DMS79 (cell line): ENCODE results near the gene SYTL5.

ENCODE experiments used
- DNase-seq: peaks from one replicate; lab custom pipeline; 2025; lab: John Stamatoyannopoulos, UW

Gene SYTL5

GRCh38 chrX:38095971-38096529 lies 89.7 kb downstream of the SYTL5 start:
- no peak for DNase-seq

DNA sequence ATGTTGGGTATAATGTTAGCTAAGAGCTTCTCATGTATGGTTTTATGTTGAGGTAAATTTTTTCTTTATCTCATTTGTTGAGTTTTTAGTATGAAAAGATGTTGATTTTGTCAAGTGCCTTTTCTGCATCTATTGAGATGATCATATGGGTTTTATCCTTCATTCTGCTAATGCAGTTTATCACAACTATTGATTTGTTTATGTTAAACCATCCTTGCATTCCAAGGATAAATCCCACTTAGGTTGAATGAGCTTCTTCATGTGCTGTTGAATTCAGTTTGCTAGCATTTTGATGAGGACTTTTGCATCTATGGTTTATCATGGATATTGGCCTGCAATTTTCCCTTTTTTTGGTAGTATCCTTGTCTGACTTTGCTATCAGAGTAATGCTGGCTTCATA lies 93.3 kb downstream of the SYTL5 start:
- DNase-seq = no peak

- no peak for DNase-seq
These were observed 95.9 kb downstream of the SYTL5 start for GRCh38 chrX:38102240-38102639.

DNA sequence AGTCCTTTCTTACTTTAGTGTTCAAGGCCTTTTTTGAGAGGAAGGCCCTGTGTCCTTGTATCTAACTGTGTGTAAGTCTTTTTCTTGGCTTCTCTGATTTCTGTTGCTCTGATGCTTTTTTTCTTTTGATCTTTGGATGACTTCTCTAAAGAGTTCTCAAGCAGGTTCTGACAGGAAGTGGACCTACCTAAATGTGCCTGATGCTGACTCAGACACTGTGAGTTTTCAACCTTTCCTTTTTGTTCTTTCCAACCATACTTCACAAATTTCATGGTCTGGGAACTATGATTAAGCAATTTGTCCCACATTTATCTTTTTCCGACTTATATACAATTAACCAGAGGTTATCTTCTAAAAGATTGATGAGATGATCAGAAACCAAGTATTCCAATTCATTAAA lies 96.5 kb downstream of the SYTL5 start:
- DNase-seq = no peak

- no peak for DNase-seq
These were observed 97.8 kb downstream of the SYTL5 start for GRCh38 chrX:38103857-38104812.

DNA sequence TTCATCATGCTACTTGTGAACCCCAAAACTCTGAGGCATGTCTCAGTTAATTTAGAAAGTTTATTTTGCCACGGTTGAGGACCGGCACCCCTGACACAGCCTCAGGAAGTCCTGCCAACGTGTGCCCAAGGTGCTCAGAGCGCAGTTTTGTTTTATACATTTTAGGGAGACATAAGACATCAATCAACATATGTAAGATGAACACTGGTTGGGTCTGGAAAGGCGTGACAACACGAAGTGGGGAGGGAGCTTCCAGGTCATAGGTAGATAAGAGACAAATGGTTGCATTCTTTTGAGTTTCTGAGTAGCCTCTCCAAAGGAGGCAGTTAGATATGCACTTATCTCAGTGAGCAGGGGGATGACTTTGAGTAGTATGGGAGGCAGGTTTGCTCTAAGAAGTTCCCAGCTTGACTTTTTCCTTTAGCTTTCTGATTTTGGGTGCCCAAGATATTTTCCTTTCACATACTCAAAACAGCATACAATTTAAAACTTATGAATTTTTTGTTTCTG lies 98.9 kb downstream of the SYTL5 start:
- DNase-seq = no peak

GRCh38 chrX:38106991-38107655 lies 100.8 kb downstream of the SYTL5 start:
- no peak for DNase-seq

DNA sequence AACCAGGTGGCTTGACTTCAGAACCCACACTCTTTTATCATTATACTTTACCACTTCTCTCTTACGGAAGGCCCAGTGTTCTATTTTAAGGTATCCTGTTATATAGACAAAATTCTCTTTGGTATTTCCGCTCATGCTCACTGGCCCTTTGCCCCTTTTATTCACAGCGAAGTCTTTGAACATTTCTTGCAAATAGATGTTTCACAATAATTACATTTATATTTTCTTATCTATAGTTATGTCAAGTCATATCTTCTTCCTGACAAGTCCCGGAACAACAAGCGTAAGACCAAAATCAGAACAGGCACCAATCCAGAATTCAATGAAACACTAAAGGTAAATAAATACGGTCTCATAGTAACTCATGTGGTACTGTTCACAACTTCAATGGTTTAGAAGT lies 102.0 kb downstream of the SYTL5 start:
- DNase-seq = no peak

GRCh38 chrX:38109042-38109898 lies 102.9 kb downstream of the SYTL5 start:
- no peak for DNase-seq

DNA sequence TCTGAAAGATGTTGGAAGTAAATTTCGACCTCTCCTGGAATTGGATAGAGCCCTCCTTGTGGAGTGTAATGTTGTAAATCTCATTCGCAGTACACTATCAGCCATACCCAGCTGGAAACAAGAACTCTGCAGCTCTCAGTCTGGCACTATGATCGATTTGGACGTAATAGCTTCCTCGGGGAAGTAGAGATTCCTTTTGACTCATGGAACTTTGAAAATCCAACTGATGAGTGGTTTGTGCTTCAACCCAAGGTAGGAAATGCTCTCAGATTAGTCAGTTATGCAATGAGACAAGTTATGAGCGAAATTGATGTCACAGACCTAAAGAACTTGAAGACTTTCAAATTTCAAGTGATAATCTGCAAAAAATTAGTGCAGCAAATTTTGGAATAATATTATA lies 103.9 kb downstream of the SYTL5 start:
- DNase-seq = no peak

DNA sequence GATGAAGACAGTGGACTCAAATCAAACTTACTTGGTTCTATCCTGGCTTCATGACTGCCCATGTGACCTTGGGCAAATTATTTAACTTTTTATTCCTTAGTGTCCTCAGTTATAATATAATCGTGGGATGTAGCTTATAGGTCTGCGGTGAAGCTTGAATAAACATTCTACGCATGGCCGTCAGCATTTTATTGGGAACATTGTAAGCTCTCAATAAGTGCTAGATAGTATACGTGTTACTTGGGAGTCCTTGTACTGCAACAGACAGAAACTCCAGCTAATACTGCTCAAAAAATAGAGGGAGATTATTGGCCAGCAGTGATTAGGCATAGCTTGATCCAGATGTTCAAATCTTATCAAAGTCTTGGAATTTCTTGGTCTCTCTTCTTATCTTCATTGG lies 104.8 kb downstream of the SYTL5 start:
- DNase-seq = no peak

DNA sequence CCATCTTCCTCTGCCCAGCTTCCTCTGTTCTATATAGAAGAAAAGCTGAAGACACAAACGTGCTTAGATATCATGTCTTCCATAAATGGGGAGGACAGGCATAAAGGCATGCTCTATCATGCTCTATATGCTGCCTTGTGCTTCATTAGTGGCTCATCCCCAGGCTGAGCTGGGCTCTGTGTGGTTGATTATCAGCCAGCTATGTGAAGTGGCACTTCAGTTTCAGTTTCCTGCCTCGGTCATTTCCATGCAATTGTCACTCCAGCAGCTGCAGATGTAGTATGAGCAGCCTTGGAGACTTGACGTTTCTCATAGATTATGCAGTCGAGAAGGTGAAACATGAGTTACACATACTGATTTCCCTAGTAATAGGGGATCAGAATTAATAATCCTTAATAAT lies 106.2 kb downstream of the SYTL5 start:
- no peak for DNase-seq

DNA sequence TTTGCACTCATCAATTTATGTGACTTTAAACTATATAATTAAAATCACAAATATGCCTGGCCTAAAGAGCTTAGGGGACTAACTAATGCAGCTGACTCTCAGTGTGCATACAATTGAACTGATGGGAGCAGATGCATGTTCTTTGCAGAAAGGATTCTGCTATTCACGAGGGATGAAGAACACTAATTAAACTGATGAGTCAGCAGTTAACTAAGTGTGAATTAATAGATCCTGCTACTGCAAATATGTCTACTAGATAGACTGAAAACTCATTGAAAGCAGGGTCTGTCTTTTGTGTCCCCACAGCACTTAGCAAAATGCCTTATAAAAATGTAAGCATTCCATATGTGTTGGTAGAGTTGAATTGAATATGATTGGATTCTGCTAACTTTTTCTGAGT lies 110.4 kb downstream of the SYTL5 start:
- DNase-seq = no peak

- DNase-seq = no peak
These were observed 111.1 kb downstream of the SYTL5 start for GRCh38 chrX:38117485-38117884.

DNA sequence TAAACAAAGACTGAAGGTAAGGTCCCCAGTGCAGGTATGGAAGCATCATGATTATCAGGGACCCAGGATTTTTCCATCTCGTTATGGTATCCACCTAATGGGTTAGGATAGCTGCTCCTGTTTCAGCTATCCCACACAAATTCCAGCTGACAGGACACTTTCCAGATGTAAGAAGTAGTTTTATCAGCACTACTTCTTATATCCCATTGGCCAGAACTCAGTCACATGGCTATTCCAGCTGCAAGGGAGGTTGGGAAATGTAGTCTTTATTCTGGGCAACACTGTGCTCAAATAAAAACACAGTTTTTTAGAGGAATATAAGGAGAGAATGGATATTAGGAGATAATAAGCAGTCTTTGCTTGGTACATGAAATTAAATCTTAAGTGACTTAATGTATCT lies 117.6 kb downstream of the SYTL5 start:
- no peak for DNase-seq

DNA sequence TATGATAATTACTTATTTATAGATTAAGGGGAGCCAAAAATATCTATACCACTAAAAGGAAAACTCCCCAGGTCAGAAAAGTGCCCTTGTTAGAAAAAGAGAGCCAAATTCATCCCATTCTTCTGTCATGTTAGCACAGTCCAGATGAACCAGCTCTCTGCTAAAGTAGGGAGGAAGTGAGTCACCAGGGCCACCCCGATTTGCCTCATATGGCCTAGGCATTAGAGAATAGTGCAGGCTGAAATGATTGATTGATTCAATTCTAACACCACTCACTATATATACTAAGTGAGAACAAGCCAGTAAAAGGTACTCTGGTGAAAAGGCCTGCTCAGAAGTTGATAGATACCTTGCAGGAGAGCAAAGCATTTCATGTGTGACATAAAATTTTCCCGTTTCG lies 119.8 kb downstream of the SYTL5 start:
- no peak for DNase-seq

DNA sequence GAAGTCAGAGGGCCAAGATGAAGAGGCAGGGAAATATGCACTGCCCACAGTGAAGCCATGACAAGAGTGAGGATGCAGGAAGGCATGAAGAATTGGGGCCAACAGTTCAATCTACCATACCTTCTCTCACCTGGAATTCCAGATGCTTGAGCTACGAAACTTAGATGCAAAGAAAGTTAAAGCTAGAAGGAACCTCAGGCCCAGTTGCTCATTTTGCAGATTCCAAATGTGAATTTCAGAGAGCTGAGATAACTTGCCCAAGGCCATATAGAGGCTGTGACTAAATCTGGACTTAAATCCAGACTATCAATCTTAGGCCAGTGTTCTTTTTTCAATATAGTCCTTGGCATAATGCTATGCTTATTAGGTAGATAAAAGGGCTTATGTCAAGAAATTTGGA lies 121.6 kb downstream of the SYTL5 start:
- DNase-seq = no peak

DNA sequence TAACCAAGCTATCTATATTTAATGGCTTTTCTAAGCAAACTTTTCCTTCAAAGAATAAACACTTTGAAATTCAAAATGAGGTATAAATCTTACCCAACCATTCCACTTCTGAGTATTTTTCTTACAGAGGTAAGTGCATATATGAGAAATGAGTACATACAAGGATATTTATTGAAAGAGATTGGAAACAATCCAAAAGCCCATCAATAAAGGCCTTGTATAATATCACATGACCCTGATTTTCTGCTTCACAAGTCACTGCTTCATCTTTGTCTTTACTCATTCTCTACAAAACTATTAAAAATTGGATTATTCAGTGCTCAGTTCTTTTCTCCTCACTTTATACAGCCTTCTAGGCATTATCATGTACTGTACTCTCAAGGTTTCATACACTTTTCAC lies 123.0 kb downstream of the SYTL5 start:
- DNase-seq = no peak

DNA sequence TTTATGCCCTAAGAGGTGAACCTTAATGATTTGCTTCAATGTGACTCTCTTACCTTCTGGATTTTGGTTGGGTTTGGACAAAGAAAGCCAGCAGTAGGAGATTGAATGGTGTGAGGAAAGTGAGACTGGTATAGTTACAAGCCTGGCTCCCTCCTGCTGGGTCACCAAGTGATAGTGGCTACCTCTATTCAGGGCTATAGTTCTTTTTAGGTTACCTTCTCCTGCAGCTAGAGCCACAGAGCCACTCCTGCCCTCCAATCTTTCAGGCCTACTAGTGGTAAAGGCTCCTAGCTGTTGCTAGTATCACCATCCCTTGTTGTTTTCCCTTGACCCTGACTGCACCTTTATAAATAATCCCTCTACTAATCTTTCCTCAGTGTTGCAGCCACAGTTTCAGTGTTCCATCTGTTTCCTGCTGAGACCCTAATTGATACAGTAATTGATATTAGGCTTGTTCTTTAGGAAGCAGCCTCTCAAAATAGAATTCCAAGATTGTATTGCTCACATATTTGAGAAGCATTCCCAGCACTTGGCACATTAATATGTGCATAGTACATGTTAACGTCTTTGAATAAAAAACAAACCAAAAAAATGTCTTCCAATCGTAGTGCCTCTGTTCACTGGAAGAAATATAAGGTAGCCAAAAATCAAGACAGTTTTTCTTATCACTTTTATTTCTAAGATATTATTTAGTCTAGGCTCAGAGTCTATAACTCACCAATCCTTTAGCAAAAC lies 132.0 kb downstream of the SYTL5 start:
- no peak for DNase-seq

- DNase-seq = no peak
These were observed 132.5 kb downstream of the SYTL5 start for GRCh38 chrX:38138900-38139299.

- DNase-seq = no peak
These were observed 136.3 kb downstream of the SYTL5 start for GRCh38 chrX:38142610-38143009.
